Measurements from ENCODE around the gene SCAP. TPM values are rescaled to one million over a fixed set of nuclear protein-coding genes. Genes with fewer than 3 reads are reported as not detected.

The SCAP gene
- total and polyA plus RNA-seq, 2 of the 13 experiments (the other 11 are each of a cell fraction or from before 2014, with no cell fraction given), result 40.4 to 53.3 TPM

DNA sequence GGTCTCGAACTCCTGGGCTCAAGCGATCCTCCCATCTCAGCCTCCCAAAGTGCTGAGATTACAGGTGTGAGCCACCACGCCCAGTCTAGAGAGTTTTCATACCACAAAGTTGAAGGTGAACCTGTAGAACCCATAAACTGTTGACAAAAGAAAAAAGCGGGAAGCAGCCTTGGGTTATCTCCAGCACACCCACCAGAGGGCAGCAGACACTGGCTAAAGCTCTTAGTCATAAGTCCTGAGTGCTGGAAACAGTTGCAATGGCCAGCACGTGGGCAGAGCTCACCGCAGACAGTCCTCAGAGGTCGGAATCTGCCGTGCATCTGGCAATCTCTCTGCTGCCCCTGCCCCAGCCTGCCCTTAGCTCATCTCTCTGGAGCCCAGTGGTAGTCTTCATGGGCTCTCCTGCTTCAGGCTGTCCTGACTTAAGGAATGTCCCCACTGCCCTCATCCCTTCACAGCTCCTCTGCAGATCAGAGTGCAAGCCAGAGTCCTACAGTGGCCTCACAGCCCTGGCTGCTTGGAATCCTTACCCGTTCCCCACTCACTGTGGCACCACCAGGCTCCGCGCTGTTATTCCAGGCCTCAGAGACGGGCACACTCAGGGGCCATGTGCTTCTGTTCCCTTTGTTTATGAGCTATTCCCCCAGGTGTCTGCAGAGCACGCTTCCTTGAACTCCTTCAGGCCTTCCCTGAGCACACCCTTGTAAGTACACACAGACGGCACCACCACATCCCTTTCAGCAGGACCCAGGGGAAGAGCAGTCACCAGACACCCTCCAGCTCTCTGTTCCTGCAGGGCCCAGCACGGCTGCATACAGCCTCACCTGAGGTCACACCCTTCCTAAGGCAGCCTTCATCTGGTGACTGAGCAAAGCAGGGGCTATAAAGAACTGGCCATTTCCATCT lies 46.6 kb upstream of the SCAP start (continued):
- TF ChIP-seq ZNF207 (IDR thresholded peaks at IDR 0.05; ENCODE audit: borderline replicate concordance) (no peak), ZNF781 (CRISPR knock-in tag; IDR thresholded peaks at IDR 0.05; ENCODE audit: borderline replicate concordance, not compliant biosample characterization) (no peak), ZNF441 (CRISPR knock-in tag; IDR thresholded peaks at IDR 0.05; ENCODE audit: borderline replicate concordance) (no peak; the same call in 1 of the 2 replicates), ZZZ3 (CRISPR knock-in tag; IDR thresholded peaks at IDR 0.05; ENCODE audit: borderline replicate concordance) (no peak), U2AF1 (optimal IDR thresholded peaks at IDR 0.05; ENCODE audit: low read depth, low read length) (no peak), MZF1 (CRISPR knock-in tag; IDR thresholded peaks at IDR 0.05; ENCODE audit: borderline replicate concordance) (no peak), CHD2 (IDR thresholded peaks at IDR 0.05; ENCODE audit: low read depth, low read length) (no peak), ZNF431 (CRISPR knock-in tag; IDR thresholded peaks at IDR 0.05; ENCODE audit: borderline replicate concordance, low read depth) (0 out of 2 replicates have a peak, but pooled peaks have one; percentile 51), FIP1L1 (IDR thresholded peaks at IDR 0.05; ENCODE audit: borderline replicate concordance, insufficient read depth, low read depth, low read length) (no peak), XBP1 (CRISPR knock-in tag; IDR thresholded peaks at IDR 0.05) (no peak), HOXA9 (CRISPR knock-in tag; IDR thresholded peaks at IDR 0.05; ENCODE audit: borderline replicate concordance) (no peak), AGO2 (optimal IDR thresholded peaks at IDR 0.05; ENCODE audit: low read depth, low read length) (no peak), SOX6 (IDR thresholded peaks at IDR 0.05) (no peak), SOX6 (CRISPR knock-in tag; IDR thresholded peaks at IDR 0.05) (peak; percentile 44; the same call in 1 of the 2 replicates), ZNF766 (CRISPR knock-in tag; IDR thresholded peaks at IDR 0.05; ENCODE audit: borderline replicate concordance) (no peak; the same call in 1 of the 2 replicates), ZNF337 (CRISPR knock-in tag; IDR thresholded peaks at IDR 0.05; ENCODE audit: borderline replicate concordance, low read depth) (0 out of 2 replicates have a peak, but pooled peaks have one; percentile 52), ZNF563 (CRISPR knock-in tag; IDR thresholded peaks at IDR 0.05) (peak; percentile 48; the same call in 1 of the 2 replicates), PHF21A (CRISPR knock-in tag; IDR thresholded peaks at IDR 0.05) (peak; percentile 31; the same call in 1 of the 2 replicates), ZFP41 (CRISPR knock-in tag; IDR thresholded peaks at IDR 0.05; ENCODE audit: borderline replicate concordance) (no peak), ZNF790 (CRISPR knock-in tag; IDR thresholded peaks at IDR 0.05; ENCODE audit: borderline replicate concordance) (no peak; the same call in 1 of the 2 replicates), ZMYM2 (CRISPR knock-in tag; IDR thresholded peaks at IDR 0.05) (0 out of 2 replicates have a peak, but pooled peaks have one; percentile 12)
- TF ChIP-seq, protein P1, sequence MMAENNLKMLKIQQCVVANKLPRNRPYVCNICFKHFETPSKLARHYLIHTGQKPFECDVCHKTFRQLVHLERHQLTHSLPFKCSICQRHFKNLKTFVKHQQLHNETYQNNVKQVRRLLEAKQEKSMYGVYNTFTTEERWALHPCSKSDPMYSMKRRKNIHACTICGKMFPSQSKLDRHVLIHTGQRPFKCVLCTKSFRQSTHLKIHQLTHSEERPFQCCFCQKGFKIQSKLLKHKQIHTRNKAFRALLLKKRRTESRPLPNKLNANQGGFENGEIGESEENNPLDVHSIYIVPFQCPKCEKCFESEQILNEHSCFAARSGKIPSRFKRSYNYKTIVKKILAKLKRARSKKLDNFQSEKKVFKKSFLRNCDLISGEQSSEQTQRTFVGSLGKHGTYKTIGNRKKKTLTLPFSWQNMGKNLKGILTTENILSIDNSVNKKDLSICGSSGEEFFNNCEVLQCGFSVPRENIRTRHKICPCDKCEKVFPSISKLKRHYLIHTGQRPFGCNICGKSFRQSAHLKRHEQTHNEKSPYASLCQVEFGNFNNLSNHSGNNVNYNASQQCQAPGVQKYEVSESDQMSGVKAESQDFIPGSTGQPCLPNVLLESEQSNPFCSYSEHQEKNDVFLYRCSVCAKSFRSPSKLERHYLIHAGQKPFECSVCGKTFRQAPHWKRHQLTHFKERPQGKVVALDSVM (CRISPR knock-in tag; IDR thresholded peaks at IDR 0.05), result no peak
- TF ChIP-seq, protein P2, sequence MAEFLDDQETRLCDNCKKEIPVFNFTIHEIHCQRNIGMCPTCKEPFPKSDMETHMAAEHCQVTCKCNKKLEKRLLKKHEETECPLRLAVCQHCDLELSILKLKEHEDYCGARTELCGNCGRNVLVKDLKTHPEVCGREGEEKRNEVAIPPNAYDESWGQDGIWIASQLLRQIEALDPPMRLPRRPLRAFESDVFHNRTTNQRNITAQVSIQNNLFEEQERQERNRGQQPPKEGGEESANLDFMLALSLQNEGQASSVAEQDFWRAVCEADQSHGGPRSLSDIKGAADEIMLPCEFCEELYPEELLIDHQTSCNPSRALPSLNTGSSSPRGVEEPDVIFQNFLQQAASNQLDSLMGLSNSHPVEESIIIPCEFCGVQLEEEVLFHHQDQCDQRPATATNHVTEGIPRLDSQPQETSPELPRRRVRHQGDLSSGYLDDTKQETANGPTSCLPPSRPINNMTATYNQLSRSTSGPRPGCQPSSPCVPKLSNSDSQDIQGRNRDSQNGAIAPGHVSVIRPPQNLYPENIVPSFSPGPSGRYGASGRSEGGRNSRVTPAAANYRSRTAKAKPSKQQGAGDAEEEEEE (CRISPR knock-in tag; IDR thresholded peaks at IDR 0.05; ENCODE audit: borderline replicate concordance), result peak; percentile 48; the same call in 1 of the 2 replicates
- TF ChIP-seq, protein P3, sequence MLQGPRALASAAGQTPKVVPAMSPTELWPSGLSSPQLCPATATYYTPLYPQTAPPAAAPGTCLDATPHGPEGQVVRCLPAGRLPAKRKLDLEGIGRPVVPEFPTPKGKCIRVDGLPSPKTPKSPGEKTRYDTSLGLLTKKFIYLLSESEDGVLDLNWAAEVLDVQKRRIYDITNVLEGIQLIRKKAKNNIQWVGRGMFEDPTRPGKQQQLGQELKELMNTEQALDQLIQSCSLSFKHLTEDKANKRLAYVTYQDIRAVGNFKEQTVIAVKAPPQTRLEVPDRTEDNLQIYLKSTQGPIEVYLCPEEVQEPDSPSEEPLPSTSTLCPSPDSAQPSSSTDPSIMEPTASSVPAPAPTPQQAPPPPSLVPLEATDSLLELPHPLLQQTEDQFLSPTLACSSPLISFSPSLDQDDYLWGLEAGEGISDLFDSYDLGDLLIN (CRISPR knock-in tag; IDR thresholded peaks at IDR 0.05; ENCODE audit: borderline replicate concordance), result no peak

Measured in HepG2 (cell line).